Heart left ventricle (tissue), 13 donors: ENCODE data around the gene ADGRD2.

Experiments
- CTCF ChIP-seq, 12 donors: fragments of 200-600 bp; sonication (generic) in 4 of 12; IDR thresholded peaks; one replicate each; pipeline versions ENCODE4 v1.5.0 to v1.8.0; 2018 to 2022; ENCODE audit warnings: antibody characterized with exemption in 12 of 12, mild to moderate bottlenecking in 5 of 12
- POLR2A ChIP-seq, 2 donors: fragments of 450-650 bp; IDR thresholded peaks; one replicate each; pipeline ENCODE4 v1.6.1; 2017; ENCODE audit warnings: antibody characterized with exemption in 2 of 2, mild to moderate bottlenecking in 2 of 2, moderate library complexity in 2 of 2
- donor health status: ischemic (EF 13 %, LVEDD 7.1; RV severe dilation, severe dysfunction).
- donor health status: DM: no; HTN: yes; CAD: no.
- donor health status: DM: no; HTN: no; CAD: no.
- donor health status: ischemic (EF 25% LVEDD 6.9; RV normal size, moderate dysfunction).
- donor health status: ischemic (EF 25% LVEDD 5.7; RV mildly dilated, moderate dysfunction).
- donor health status: ischemic (EF 35%, LVEDD 5.7; RV mildly dilated, moderate dysfunction).
- donor health status: nonischemic (EF 11% LVEDD 7.7; RV severe dilation, severe dysfunction).
- donor health status: DM: yes; HTN: yes; CAD: no.
- donor health status: PGD.
- donor health status: ischemic (EF 29% LVEDD 5.4; RV normal size, mild dysfunction).
- donor health status: nonischemic (EF 23%, LVEDD 6.1; RV moderate dilation, normal function).

- TF ChIP-seq CTCF (IDR thresholded peaks at IDR 0.05) (no peak), POLR2A (IDR thresholded peaks at IDR 0.05) (no peak)
These were observed 26.7 kb upstream of the ADGRD2 start for GRCh38 chr9:124423591-124423990.
